Mesenchymal stem cell (in vitro differentiated cells and primary cell): ENCODE results near the gene LAMB3.
A peak's percentile ranks its signal among the peaks of the same experiment; 100 is the strongest.

Experiments
- DNase-seq: peaks from one replicate; pipeline ENCODE4 v3.0.0-alpha.2; 2013
- H2AFZ ChIP-seq: one replicate; pipeline ENCODE4 v1.6.1; 2013; ENCODE audit warnings: low read depth, mild to moderate bottlenecking, control low read depth, inconsistent platforms, low read length, moderate library complexity
- H2AK5ac ChIP-seq: 2 replicates; pipeline ENCODE4 v1.6.1; 2013; ENCODE audit warnings: low read length, moderate library complexity, mild to moderate bottlenecking, inconsistent platforms; ENCODE audit not compliant: severe bottlenecking
- H2BK120ac ChIP-seq: one replicate; pipeline ENCODE4 v1.6.1; 2013; ENCODE audit warnings: low read depth, mild to moderate bottlenecking, inconsistent platforms, low read length, moderate library complexity
- H2BK12ac ChIP-seq, 2 experiments: one replicate each; pipeline ENCODE4 v1.6.1; 2013; ENCODE audit warnings: inconsistent platforms in 2 of 2, low read length in 2 of 2, mild to moderate bottlenecking in 2 of 2, moderate library complexity in 2 of 2, control low read depth in 1 of 2
- H2BK15ac ChIP-seq: one replicate; pipeline ENCODE4 v1.6.1; 2013; ENCODE audit warnings: mild to moderate bottlenecking, low read depth, inconsistent platforms; ENCODE audit not compliant: poor library complexity, severe bottlenecking
- H2BK5ac ChIP-seq: 2 replicates; pipeline ENCODE4 v1.6.1; 2013; ENCODE audit warnings: low read depth, mild to moderate bottlenecking, low read length, control low read depth, inconsistent platforms; ENCODE audit not compliant: poor library complexity, severe bottlenecking
- H3K14ac ChIP-seq, 2 experiments: one replicate each; pipeline ENCODE4 v1.6.1; 2013; ENCODE audit warnings: inconsistent platforms in 2 of 2, low read length in 2 of 2, control low read depth in 1 of 2, mild to moderate bottlenecking in 1 of 2, moderate library complexity in 1 of 2
- H3K18ac ChIP-seq, 2 experiments: one replicate each; pipeline ENCODE4 v1.6.1; 2013; ENCODE audit warnings: inconsistent platforms in 2 of 2, low read length in 2 of 2, control low read depth in 1 of 2, low read depth in 1 of 2, mild to moderate bottlenecking in 1 of 2
- H3K23ac ChIP-seq, 2 experiments: one replicate each; pipeline ENCODE4 v1.6.1; 2013; ENCODE audit warnings: inconsistent platforms in 2 of 2, low read length in 2 of 2, mild to moderate bottlenecking in 2 of 2, moderate library complexity in 2 of 2, control low read depth in 1 of 2
- H3K27ac ChIP-seq: 2 replicates; pipeline ENCODE4 v1.5.1; 2013; ENCODE audit warnings: mild to moderate bottlenecking, moderate library complexity, low read length, control low read depth, inconsistent platforms; ENCODE audit not compliant: poor library complexity, severe bottlenecking
- H3K27me3 ChIP-seq, 2 experiments: 2 replicates each; pipeline versions ENCODE4 v1.6.1 to v1.7.0; 2013; ENCODE audit warnings: low read length in 2 of 2, mild to moderate bottlenecking in 2 of 2, moderate library complexity in 2 of 2, control low read depth in 1 of 2, inconsistent platforms in 1 of 2; ENCODE audit not compliant: control insufficient read depth in 1 of 2, insufficient read depth in 1 of 2
- H3K36me3 ChIP-seq, 2 experiments: 2 replicates each; pipeline versions ENCODE4 v1.6.1 to v1.7.0; 2013; ENCODE audit warnings: low read length in 2 of 2, control low read depth in 1 of 2, inconsistent platforms in 1 of 2, low read depth in 1 of 2, mild to moderate bottlenecking in 1 of 2; ENCODE audit not compliant: insufficient read depth in 2 of 2, control insufficient read depth in 1 of 2
- H3K4ac ChIP-seq, 2 experiments: one replicate each; pipeline ENCODE4 v1.6.1; 2013; ENCODE audit warnings: inconsistent platforms in 2 of 2, low read length in 2 of 2, mild to moderate bottlenecking in 2 of 2, moderate library complexity in 2 of 2, control low read depth in 1 of 2, low read depth in 1 of 2
- H3K4me1 ChIP-seq: 2 replicates; pipeline ENCODE4 v1.6.1; 2013; ENCODE audit warnings: low read depth, low read length, control low read depth; ENCODE audit not compliant: control insufficient read depth, insufficient read depth
- H3K4me2 ChIP-seq: 2 replicates; pipeline ENCODE4 v1.6.1; 2013; ENCODE audit warnings: low read length, mild to moderate bottlenecking, inconsistent platforms; ENCODE audit not compliant: poor library complexity, severe bottlenecking
- H3K4me3 ChIP-seq, 2 experiments: 2 replicates each; pipeline versions ENCODE4 v1.5.1 to v1.7.0; 2013; ENCODE audit warnings: low read length in 2 of 2, mild to moderate bottlenecking in 2 of 2, control low read depth in 1 of 2, low read depth in 1 of 2; ENCODE audit not compliant: insufficient read depth in 1 of 2
- H3K79me1 ChIP-seq: replicated peaks from 2 replicates; pipeline ENCODE4 v1.6.1; 2013; ENCODE audit warnings: mild to moderate bottlenecking, control low read depth, low read length, inconsistent platforms; ENCODE audit not compliant: poor library complexity, severe bottlenecking
- H3K9ac ChIP-seq: 2 replicates; pipeline ENCODE4 v1.7.0; 2013; ENCODE audit warnings: mild to moderate bottlenecking, low read length, moderate library complexity
- H3K9me3 ChIP-seq: 2 replicates; pipeline ENCODE4 v1.7.0; 2013; ENCODE audit warnings: mild to moderate bottlenecking, low read length; ENCODE audit not compliant: control insufficient read depth
- H4K8ac ChIP-seq: one replicate; pipeline ENCODE4 v1.6.1; 2013; ENCODE audit warnings: inconsistent platforms, mild to moderate bottlenecking, low read length, moderate library complexity
- H4K91ac ChIP-seq: one replicate; pipeline ENCODE4 v1.6.1; 2013; ENCODE audit warnings: mild to moderate bottlenecking, low read length, inconsistent platforms
- WGBS: methylation state at CpG from one replicate; pipeline ENCODE4 v1.1.7; 2013; ENCODE audit warnings: mixed read lengths; 5-methylcytosine and 5-hydroxymethylcytosine counted together

LAMB3 gene

GRCh38 chr1:209601809-209602657 lies 50.2 kb downstream of the LAMB3 start:
- Histone ChIP-seq H3K4me1 (no peaks in the 10 kb centered on the region), H3K36me3 (peaks cover 0 to 12% of the 10 kb centered on the region in 2 experiments), H2BK15ac (no peak overlapping the region), H3K27me3 (peaks cover 0 to 52% of the 10 kb centered on the region in 2 experiments), H3K79me1 (no peaks in the 10 kb centered on the region), H3K4me3 (no peak overlapping the region), H3K27ac (no peak overlapping the region), H3K9me3 (no peaks in the 10 kb centered on the region), H4K8ac (peak overlapping the region; percentile 12), H3K9ac (no peak overlapping the region), H2BK120ac (no peak overlapping the region), H3K4ac (no peak overlapping the region), H3K4me2 (no peak overlapping the region), H2BK5ac (no peak overlapping the region), H2AK5ac (no peak overlapping the region), H3K18ac (no peak overlapping the region), H2AFZ (no peak overlapping the region), H3K23ac (no peak overlapping the region), H2BK12ac (no peak overlapping the region), H3K14ac (no peak overlapping the region), H4K91ac (no peak overlapping the region)
- 58% methylated on average over 6 of the region's 6 CpGs for WGBS
- peak; percentile 67 for DNase-seq

- Histone ChIP-seq H2BK120ac (no peak overlapping the region), H2AK5ac (no peak overlapping the region), H3K36me3 (peaks cover 0 to 9% of the 10 kb centered on the region in 2 experiments), H3K9ac (no peak overlapping the region), H2BK15ac (no peak overlapping the region), H3K27ac (no peak overlapping the region), H3K14ac (no peak overlapping the region), H2BK12ac (no peak overlapping the region), H3K4me3 (no peak overlapping the region), H3K23ac (no peak overlapping the region), H2BK5ac (no peak overlapping the region), H3K4me2 (no peak overlapping the region), H3K18ac (no peak overlapping the region), H3K27me3 (peaks cover 0 to 50% of the 10 kb centered on the region in 2 experiments), H4K8ac (no peak overlapping the region), H3K9me3 (no peaks in the 10 kb centered on the region), H3K4me1 (no peaks in the 10 kb centered on the region), H3K4ac (no peak overlapping the region), H4K91ac (no peak overlapping the region), H2AFZ (no peak overlapping the region), H3K79me1 (no peaks in the 10 kb centered on the region)
- WGBS, result 95% methylated on average over 1 of the region's 1 CpG
- DNase-seq, result no peak
These were observed 51.7 kb downstream of the LAMB3 start for GRCh38 chr1:209600541-209600940.

- no peak overlapping the region for H3K4me2 ChIP-seq
- H3K27ac ChIP-seq, result no peak overlapping the region
- H2BK15ac ChIP-seq, result no peak overlapping the region
- no peak overlapping the region for H3K4me3 ChIP-seq
- H3K79me1 ChIP-seq, result no peaks in the 10 kb centered on the region
- H3K23ac ChIP-seq, result no peak overlapping the region
- WGBS, result 100% methylated on average over 1 of the region's 1 CpG
- no peak for DNase-seq
- H4K8ac ChIP-seq, result no peak overlapping the region
- no peak overlapping the region for H2BK120ac ChIP-seq
- no peak overlapping the region for H2BK5ac ChIP-seq
- H3K9ac ChIP-seq, result no peak overlapping the region
- no peak overlapping the region for H2BK12ac ChIP-seq
- H3K9me3 ChIP-seq, result no peaks in the 10 kb centered on the region
- H3K4me1 ChIP-seq, result no peaks in the 10 kb centered on the region
- no peak overlapping the region for H3K4ac ChIP-seq
- H2AFZ ChIP-seq, result no peak overlapping the region
- no peak overlapping the region for H3K18ac ChIP-seq
- H3K14ac ChIP-seq, result no peak overlapping the region
- H3K27me3 ChIP-seq, result peaks cover 0 to 58% of the 10 kb centered on the region in 2 experiments
- H3K36me3 ChIP-seq, result no peaks in the 10 kb centered on the region
- no peak overlapping the region for H4K91ac ChIP-seq
- H2AK5ac ChIP-seq, result no peak overlapping the region
These were observed 54.0 kb downstream of the LAMB3 start for GRCh38 chr1:209598227-209598626.

- Histone ChIP-seq H3K23ac (no peak overlapping the region), H2BK15ac (no peak overlapping the region), H2BK5ac (no peak overlapping the region), H2BK12ac (no peak overlapping the region), H2AK5ac (no peak overlapping the region), H2BK120ac (no peak overlapping the region), H3K36me3 (no peaks in the 10 kb centered on the region), H2AFZ (no peak overlapping the region), H3K27ac (no peak overlapping the region), H3K79me1 (no peaks in the 10 kb centered on the region), H4K91ac (no peak overlapping the region), H3K14ac (no peak overlapping the region), H3K27me3 (peaks cover 0 to 60% of the 10 kb centered on the region in 2 experiments), H3K9ac (no peak overlapping the region), H3K4me3 (no peak overlapping the region), H3K4ac (no peak overlapping the region), H3K4me2 (no peak overlapping the region), H3K9me3 (no peaks in the 10 kb centered on the region), H3K4me1 (no peaks in the 10 kb centered on the region), H3K18ac (no peak overlapping the region), H4K8ac (no peak overlapping the region)
- WGBS, result no CpG with 5 or more reads among the region's 2 CpGs
- DNase-seq, result no peak
These were observed 54.7 kb downstream of the LAMB3 start for GRCh38 chr1:209597499-209597898.
